Upper lobe of right lung (tissue), 1 donor: ENCODE measurements around the gene FAR2. TPM values are rescaled to one million over a fixed set of nuclear protein-coding genes. Genes with fewer than 3 reads are reported as not detected.

Experiments
- ATAC-seq: fragments of 200-7000 bp; cut with Tn5 transposase; one replicate; pipeline ENCODE4 v1.9.1; 2020; ENCODE audit warnings: mild to moderate bottlenecking, moderate library complexity
- DNase-seq: peaks from one replicate; pipeline ENCODE4 v3.0.0-alpha.2; 2020
- H3K27ac ChIP-seq: fragments of 200-600 bp; one replicate; pipeline ENCODE4 v1.8.0; 2022
- H3K27me3 ChIP-seq: fragments of 200-600 bp; one replicate; pipeline ENCODE4 v1.8.0; 2022; ENCODE audit warnings: mild to moderate bottlenecking
- H3K36me3 ChIP-seq: fragments of 200-600 bp; one replicate; pipeline ENCODE4 v1.8.0; 2022
- H3K4me1 ChIP-seq: fragments of 200-600 bp; one replicate; pipeline ENCODE4 v1.8.0; 2022
- H3K4me3 ChIP-seq: fragments of 200-600 bp; one replicate; pipeline ENCODE4 v1.8.0; 2022; ENCODE audit warnings: mild to moderate bottlenecking
- H3K9me3 ChIP-seq: fragments of 200-600 bp; one replicate; pipeline ENCODE4 v1.8.0; 2022
- intact Hi-C: fragments of 100-400 bp; cut with DNase I; formaldehyde crosslinking; loops from one replicate; pipeline ENCODE4 v1.11.0; 2022
- total RNA-seq: library from RNA; stranded (reverse); fragmentation: NEBNext Ultra II Directional; extraction: Animal tissue kit (Norgen Biotek cat#: 25700); gene quantifications from one replicate; pipeline ENCODE4 v1.2.1, GENCODE V29; 2021
- TF ChIP-seq, protein P1 (sequence below): fragments of 200-600 bp; IDR thresholded peaks from one replicate; pipeline ENCODE4 v1.8.0; 2022; ENCODE audit warnings: antibody characterized with exemption
- donor health status: DM: no; HTN: yes; CAD: no; lungs with severe emphysema.

FAR2 gene
- total RNA-seq, 1 donor from 2014 or later, result 13.3 TPM

DNA sequence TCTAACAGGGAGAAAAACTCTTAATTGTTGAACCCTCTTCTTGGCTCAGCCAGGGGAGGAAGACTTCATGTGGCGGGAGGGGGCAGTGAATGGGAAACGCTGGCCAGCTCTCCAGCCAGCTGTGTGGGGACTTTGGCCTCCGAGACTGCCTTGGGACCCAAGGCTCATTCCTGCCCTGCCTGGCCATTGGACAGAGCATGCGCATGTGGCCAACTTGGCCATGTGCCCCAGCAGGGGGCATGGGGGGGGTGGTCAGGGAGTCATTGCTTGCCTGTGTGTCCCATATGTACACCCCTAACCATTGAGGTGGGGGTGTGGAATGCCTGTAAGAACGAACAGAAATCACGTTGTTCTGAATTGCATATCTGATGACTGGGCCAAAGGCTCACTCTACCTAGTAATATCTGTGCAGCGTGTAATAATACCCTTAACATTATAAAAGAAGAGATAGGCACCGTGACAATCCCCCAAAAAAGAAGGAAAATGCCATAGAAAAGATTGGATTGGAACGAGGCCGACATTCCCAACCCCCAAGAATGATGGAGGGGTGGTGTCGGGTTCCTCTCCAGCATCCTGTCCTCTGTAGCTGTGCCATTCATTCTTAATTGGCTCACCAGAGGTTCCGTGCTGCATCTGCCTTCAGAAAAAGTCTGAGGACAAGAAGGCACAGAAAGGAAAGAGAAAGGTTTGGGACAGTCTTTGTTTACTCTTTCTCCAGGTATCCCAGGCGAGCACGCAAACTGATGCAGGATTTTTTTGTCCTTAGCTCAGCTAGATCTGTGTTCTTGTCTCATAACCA lies 3.5 kb upstream of the FAR2 start:
- no peaks in the 10 kb centered on the region for H3K9me3 ChIP-seq
- intact Hi-C loops, result no loop called here
- H3K27ac ChIP-seq, result no peak overlapping the region
- TF ChIP-seq, protein P1, sequence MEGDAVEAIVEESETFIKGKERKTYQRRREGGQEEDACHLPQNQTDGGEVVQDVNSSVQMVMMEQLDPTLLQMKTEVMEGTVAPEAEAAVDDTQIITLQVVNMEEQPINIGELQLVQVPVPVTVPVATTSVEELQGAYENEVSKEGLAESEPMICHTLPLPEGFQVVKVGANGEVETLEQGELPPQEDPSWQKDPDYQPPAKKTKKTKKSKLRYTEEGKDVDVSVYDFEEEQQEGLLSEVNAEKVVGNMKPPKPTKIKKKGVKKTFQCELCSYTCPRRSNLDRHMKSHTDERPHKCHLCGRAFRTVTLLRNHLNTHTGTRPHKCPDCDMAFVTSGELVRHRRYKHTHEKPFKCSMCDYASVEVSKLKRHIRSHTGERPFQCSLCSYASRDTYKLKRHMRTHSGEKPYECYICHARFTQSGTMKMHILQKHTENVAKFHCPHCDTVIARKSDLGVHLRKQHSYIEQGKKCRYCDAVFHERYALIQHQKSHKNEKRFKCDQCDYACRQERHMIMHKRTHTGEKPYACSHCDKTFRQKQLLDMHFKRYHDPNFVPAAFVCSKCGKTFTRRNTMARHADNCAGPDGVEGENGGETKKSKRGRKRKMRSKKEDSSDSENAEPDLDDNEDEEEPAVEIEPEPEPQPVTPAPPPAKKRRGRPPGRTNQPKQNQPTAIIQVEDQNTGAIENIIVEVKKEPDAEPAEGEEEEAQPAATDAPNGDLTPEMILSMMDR, result no peak
- no peak for DNase-seq
- H3K4me1 ChIP-seq, result no peaks in the 10 kb centered on the region
- no peak overlapping the region for H3K4me3 ChIP-seq
- H3K27me3 ChIP-seq, result no peaks in the 10 kb centered on the region
- H3K36me3 ChIP-seq, result no peaks in the 10 kb centered on the region
- no peak for ATAC-seq

DNA sequence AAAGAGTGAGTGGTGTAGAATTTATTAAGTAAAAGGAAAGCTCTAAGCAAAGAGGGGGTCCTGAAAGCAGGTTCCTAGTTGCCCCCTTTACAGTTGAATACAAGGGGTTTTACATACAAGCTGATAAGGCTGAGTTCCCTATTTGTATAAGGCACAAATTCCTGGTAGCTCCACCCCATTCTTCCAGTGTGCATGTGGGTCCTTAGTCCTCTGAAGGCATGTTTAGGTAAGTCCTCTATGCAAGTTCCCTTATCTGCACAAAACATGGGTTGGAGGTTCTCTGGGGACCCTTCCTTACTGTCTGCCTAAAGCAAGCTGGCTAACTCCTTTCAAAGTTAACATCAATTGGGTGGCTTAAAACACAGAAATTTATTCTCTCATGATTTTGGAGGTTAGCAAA lies 2.9 kb upstream of the FAR2 start:
- H3K4me1 ChIP-seq, result no peaks in the 10 kb centered on the region
- no peak overlapping the region for H3K4me3 ChIP-seq
- no peaks in the 10 kb centered on the region for H3K9me3 ChIP-seq
- TF ChIP-seq, protein P1, result no peak
- ATAC-seq, result no peak
- no peak for DNase-seq
- intact Hi-C loops, result no loop called here
- no peaks in the 10 kb centered on the region for H3K27me3 ChIP-seq
- H3K36me3 ChIP-seq, result no peaks in the 10 kb centered on the region
- H3K27ac ChIP-seq, result no peak overlapping the region

DNA sequence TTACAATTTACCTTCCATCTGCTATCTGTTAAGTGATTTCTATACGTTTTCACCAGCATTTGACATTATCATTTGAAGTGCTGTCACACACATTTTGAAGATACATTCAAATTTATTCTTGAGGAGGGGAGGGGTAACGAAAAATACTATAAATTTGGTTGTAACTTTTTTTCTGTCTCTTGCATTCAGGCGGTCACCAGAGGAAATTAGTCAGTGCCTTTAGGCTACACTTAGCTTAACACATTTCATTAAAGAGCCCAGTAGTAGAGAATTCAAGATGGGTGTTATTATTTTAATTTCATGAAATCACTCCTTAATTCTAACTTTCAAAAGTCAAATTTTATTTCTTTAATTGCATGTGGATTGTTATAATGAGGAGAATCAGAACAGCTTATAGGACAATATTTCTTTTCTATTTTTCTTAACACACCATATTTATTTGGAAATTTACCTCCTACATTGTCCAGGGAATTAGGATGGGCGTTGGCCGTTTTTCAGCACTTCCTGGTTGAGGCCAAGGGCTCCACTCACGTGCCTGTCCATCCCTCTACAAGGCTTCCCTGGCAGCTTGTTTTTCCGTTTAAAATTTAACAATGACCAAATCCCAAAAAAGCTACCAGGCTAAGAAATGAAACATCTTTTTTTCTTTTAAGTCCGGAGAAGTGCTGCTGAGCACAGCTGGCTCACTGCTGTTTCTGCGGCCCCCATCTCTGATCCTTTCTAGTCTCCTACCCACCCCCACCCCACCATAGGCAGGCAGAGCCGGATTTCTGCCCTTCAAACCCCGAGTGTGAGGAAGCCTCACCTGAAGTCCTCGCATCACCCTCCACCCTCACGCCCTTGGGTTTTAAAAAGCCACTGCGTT lies 1.1 kb upstream of the FAR2 start:
- peak; percentile 63 for DNase-seq
- TF ChIP-seq, protein P1, result no peak
- no peaks in the 10 kb centered on the region for H3K36me3 ChIP-seq
- H3K27ac ChIP-seq, result peak overlapping the region; percentile 84
- intact Hi-C loops, result no loop called here
- no peaks in the 10 kb centered on the region for H3K27me3 ChIP-seq
- no peaks in the 10 kb centered on the region for H3K9me3 ChIP-seq
- H3K4me3 ChIP-seq, result peak overlapping the region; percentile 63
- H3K4me1 ChIP-seq, result peaks cover 3% of the 10 kb centered on the region
- ATAC-seq, result no peak

DNA sequence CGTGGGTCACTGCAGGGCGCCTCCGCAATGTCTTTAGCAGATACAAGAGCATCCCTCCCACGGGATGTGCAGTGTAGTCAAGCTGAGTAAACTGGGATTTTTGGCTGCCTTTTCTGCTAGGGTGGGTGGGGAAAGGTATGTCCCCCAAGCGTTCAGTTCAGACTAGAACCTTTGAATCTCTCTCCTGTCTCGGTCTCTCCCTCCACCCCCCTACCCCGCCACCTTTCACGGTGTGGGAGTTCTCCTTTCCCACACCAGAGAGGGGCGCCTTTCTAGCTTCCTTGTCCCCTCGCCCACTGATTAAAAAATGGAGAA lies 525 bp upstream of the FAR2 start:
- H3K9me3 ChIP-seq, result no peaks in the 10 kb centered on the region
- peaks cover 5% of the 10 kb centered on the region for H3K4me1 ChIP-seq
- H3K27ac ChIP-seq, result peak overlapping the region; percentile 84
- TF ChIP-seq, protein P1, result no peak
- intact Hi-C loops, result no loop called here
- no peaks in the 10 kb centered on the region for H3K27me3 ChIP-seq
- peak overlapping the region; percentile 63 for H3K4me3 ChIP-seq
- ATAC-seq, result peak; percentile 14
- DNase-seq, result peak; percentile 63
- no peaks in the 10 kb centered on the region for H3K36me3 ChIP-seq

DNA sequence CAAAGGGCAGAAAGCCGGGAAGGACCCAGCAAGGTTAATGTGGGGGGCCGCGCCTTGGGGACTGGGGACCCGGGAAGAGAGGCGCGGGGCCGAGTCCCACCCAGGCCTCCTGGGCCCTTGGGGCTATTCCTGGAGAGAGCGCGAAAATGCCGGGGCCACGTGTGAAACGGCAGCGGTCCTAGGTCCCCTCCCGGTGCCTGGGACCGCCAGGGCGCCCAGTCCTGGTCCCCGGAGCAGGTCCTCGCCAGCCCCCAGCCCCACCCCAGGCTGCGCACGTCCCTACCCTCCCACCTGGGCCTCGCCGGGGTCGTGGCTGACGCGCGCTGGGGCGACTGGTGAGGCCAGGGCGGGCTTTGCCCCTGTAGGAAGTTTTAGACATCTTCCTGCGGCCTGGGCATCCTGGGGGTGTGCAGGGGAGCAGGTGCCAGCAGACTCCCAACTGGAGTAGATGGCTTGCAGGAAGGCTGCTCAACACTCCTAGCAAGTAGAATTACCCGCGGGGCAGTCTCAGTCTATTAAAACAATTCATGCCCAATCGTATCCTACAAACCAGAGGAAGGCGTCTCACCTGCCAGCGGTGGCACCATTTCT lies 708 bp downstream of the FAR2 start:
- no peak for DNase-seq
- Histone ChIP-seq H3K36me3 (no peaks in the 10 kb centered on the region), H3K27me3 (no peaks in the 10 kb centered on the region), H3K4me1 (peaks cover 5% of the 10 kb centered on the region), H3K27ac (peak overlapping the region; percentile 84), H3K4me3 (peak overlapping the region; percentile 63), H3K9me3 (no peaks in the 10 kb centered on the region)
- TF ChIP-seq, protein P1, result no peak
- peak; percentile 34 for ATAC-seq
- intact Hi-C loops, result no loop called here
